C1 segment of cervical spinal cord (tissue), 14 donors: Measurements from ENCODE around the gene ROR2.

Source experiments
- DNase-seq, 14 donors: peaks; one replicate each; lab custom pipeline; 2025; lab: John Stamatoyannopoulos, UW

The ROR2 gene

DNA sequence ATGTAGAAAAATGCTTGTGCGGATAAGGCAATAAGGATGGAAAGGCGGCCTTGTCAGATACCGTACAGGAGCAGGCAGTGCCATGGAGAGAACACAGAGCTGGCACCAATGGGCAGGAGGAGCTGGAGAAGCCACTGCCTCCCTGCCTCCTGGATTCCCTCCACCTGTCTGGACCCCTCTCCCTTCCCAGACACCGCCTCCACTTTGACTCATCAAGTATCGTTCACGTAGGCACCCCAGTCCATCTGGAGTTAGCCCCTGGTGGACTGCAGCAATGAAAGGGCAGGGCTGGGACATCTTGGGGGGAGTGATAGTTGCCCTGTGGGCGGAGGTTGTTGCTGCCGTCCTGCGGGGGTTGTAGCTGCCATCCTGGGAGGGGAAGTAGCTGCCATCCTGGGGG is 232.0 kb downstream of the ROR2 start:
- no peak for DNase-seq

DNA sequence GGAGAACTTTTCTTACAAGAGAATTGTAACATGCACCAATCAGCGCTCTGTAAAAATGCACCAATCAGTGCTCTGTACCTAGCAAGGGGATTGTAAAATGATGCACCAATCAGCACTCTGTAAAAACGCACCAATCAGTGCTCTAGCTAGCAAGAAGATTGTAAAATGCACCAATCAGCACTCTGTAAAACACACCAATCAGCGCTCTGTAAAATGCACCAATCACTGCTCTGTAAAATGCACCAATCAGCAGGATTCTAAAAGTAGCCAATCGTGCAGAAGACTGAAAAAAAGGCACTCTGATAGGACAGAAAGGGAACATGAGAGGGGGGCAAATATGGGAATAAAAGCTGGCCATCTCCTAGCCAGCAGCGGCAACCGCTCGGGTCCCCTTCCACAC is 233.2 kb downstream of the ROR2 start:
- DNase-seq = no peak

DNA sequence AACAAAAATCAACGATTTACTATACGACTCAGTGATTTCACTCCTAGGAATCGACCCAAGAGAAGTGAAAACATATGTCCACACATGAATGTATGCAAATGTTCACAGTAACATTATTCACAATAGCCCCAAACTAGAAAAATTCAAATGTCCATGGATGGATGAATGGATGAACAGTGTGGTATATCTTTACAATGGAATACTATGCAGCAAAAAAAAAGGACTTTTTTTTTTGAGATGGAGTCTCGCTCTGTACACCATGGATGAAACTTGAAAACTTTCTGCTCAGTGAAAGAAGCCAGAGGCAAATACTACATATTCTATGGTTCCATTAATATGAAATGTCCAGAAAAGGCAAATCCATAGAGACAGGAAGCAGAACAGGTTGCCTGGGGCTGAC is 233.8 kb downstream of the ROR2 start:
- no peak for DNase-seq

- DNase-seq = no peak
Measured at GRCh38 chr9:91714874-91715615, 235.0 kb downstream of the ROR2 start.

GRCh38 chr9:91714020-91714806 is 235.8 kb downstream of the ROR2 start:
- peak in 3 of 14 donors; percentile 3 to 51 (median 25) for DNase-seq

DNA sequence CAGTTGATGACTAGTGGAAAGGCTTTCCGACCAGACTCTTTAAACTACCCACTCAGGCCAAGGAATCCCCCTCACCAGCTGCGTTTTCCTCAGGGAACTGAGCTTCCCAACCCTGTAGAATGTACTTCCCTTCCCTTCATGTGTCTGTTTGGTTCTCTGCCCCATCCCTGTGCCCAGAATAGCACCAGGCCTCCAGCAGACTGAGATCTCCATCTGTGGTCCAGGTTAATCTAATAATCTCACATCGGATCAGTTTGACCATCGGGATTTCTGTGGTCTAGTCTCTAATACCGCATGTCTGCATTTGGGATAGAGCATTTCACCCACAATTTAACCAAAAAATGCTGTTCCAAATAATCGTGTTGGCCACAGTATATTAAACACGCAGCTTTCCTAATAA is 237.2 kb downstream of the ROR2 start:
- DNase-seq = no peak

DNA sequence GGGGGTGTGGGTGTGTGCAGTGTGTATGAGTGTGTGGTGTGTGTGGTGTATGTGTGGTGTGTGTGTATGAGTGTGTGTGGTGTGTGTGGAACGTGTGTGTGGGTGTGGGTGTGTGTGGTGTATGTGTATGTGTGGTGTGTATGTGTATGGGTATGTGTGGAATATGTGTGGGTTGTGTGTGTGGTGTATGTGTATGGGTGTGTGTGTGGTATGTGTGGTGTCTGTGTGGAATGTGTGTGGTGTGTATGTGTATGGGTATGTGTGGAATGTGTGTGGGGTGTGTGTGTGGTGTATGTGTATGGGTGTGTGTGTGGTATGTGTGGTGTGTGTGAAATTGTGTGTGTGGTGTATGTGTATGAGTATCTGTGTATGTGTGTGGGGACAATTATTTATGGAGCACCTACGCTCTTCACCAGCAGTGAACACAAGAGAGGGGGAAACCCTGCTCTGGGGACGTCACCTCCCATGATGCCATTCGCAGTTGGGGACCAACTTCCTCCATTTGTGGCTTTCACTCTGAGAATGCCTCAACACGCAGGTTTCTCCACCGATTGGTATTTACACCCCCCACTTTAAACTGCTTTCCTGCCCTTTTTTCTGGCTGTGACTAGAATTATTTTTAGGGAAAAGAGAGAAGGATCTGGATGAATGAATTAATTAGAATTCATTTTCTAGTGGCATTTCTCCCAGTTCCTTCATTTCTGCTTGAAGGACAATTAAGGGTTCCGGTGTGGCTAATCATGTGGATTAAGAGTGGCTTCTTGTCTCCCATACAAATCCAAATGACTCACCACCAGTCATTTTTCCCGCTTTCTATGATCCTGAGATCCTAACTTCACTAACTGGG is 238.1 kb downstream of the ROR2 start:
- DNase-seq = peak in 5 of 14 donors; percentile 9 to 21 (median 11)

GRCh38 chr9:91710158-91710557 is 239.9 kb downstream of the ROR2 start:
- no peak for DNase-seq

- no peak for DNase-seq
Measured at GRCh38 chr9:91705386-91705785, 244.6 kb downstream of the ROR2 start.

- no peak for DNase-seq
Measured at GRCh38 chr9:91700475-91700874, 249.6 kb downstream of the ROR2 start.

GRCh38 chr9:91698266-91698665 is 251.8 kb downstream of the ROR2 start:
- DNase-seq = no peak

- DNase-seq = no peak
Measured at GRCh38 chr9:91697201-91697600, 252.8 kb downstream of the ROR2 start.

DNA sequence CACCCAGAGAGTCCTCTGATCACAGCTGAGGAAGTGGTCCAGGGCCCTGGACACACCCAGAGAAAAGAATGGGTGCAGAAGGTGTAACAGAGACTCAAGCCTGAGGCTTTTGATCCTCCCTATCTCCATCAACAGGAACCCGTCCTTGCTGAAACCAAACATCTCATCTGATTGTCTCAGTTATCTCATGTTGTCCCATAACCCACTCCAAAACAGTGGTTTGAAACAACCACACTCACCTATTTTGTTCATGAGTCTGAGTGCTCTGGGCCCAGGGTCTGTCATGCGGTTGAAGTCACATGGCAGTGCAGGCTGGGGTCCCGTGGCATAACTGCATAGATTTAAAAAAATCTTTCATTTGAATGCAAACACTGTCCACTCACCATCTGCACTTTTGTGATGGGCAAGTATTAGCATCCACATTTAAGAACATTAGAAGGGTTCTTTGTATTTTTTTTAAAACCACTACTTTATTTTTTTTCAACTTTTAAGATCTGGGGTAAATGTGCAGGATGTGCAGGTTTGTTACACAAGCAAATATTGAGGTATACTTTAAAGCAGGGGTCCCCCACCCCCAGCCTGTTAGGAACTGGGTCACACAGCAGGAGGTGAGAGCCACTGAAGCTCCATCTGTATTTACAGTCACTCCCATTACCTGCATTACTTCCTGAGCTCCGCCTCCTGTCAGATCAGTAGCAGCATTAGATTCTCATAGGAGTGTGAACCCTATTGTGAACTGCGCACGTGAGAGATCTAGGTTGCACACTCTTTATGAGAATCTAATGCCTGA is 255.8 kb downstream of the ROR2 start:
- no peak for DNase-seq

- DNase-seq = no peak
Measured at GRCh38 chr9:91693226-91693625, 256.8 kb downstream of the ROR2 start.

DNA sequence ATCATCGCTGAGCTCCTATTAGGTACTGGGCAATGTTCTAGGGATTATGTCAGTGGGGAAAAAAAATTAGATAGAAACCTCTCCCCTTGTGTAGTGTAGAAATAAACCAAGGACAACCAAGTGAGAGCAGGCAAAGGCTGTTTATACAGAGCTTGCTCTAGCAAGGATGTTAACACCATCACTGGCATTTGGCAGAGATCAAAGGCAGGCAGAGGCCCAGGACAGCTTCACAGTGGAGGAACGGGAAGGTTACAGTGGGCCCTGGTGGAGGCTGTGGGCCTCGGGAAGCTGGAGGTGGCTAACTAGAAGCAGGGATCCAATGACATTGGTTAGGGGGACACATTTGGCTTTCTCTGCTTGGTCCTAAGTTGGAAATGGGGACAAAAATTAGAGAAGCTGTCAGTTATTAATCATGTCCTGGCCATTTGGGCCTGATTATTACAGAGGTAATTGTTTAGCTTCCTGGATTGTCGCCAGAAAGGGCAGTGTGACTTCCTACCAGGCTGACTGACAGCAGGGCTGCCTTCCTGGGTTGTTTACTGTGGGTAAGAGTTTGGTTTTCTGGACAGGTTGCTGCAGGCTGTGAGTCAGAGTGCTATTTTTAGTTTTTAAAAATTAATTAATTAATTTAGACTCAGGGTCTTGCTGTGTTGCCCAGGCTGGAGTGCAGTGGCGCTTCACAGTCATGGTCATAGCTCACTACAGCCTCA is 259.3 kb downstream of the ROR2 start:
- no peak for DNase-seq

DNA sequence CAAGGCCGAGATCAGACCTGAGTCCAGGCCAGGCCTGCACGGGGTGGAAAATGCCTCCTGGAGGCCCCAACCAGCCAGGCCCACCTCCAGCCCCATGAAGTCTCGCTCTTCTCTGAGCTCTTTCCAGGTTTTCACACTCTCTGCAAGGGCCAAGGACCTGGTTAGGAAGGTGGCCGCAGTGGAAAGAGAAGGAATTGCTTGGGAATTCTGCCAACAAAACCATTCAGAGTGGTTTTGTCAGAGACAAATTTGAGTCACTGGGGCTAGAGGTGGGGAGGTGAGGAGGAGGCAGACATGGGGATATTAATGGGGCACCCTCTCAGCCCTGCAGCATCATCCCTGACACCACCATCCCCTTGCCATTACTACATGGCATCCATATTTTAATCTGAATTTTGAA is 261.0 kb downstream of the ROR2 start:
- DNase-seq = no peak

DNA sequence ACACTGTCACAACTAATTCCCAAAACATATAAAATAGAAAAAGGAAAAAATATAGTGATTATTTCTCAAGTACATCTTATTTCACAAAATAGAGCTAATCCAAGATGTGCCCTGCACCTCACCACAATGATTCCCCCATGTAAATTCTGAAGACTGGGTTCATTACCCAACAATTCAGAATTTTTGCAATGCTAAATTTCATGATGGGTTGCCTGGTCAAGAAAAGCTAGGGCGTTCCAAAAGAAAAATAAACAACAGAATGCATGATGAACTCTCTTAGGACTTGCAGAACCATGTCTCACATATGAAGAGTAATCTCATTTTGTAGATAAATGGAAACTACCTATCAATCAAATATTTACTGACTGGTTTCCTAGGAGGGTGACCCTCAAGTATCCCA is 266.8 kb downstream of the ROR2 start:
- no peak for DNase-seq

DNA sequence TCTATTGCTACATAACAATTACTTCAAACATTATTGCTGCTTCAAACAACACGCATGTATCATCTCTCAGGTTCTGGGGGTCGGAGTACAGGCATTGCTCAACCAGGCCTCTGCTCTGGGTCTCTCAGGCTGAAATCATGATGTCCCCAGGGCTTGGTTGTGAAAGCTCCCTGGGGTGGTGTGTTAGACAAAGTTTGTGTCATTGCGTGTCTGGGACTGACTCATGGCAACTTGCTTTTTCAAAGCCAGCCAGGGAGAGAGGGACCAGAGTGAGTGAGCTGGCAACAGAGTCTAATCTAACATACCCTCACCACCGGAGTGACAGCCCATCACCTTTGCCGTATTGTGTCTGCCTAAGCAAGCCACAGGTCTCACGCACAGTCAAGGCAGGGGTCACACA is 267.2 kb downstream of the ROR2 start:
- DNase-seq = no peak

DNA sequence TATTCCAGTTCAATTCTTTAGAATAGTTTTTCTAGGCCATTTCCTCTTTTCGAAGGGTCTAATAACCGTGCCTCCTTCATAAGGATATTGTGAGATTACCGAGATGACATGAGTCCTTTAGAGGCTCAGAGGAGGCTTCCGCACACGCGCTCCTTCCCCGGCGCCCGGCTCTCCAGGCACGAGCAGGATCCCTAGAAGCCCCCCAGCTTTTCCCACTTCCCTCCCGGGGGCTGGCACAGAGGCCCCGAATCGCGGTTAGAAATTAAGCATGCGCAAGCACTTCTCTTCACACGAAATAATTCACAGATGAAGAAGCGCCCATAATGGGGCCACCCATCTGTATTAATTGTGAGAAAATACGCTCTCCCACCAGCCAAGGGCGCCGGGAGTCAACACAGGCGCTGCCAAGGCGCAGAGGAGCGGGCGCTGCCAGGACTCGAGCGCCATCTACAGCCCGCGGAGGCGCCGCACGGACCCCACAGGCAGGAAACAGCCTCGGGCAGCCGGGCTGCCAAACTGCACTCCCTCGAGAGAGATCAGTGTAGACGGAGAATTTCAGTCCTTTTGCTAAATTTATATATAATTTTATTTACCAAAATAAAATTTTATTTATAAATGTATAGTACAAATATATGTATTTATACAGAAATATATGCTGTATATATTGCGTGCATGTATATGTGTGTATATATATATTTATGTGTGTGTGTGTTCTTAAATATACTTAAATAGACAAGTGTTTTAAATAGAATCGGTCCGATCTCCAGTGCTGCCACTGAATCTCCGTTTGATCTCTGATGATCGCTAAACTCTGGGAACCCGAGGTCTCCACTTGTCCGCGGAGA is 268.3 kb downstream of the ROR2 start:
- DNase-seq = peak in 11 of 14 donors; percentile 5 to 69 (median 33)

DNA sequence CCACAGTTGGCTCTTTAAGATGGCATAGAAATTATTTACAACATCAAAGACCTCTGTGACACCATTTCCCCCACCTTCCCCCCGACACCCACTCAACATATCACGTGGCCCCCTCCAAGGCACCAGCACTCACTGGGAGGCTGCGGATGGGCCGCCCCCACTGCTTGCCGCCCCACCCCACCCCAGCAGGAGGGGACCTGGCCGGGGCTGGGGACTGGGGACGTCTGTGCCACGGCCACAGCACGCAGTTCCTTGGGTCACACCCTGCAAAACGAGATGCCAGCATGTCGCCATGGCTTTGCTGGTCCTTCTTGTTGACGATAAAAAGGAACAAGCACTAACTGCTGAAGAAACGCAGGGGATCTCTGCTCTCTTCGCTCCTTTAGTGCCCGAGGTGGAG is 269.0 kb downstream of the ROR2 start:
- no peak for DNase-seq
